H1 (cell line): Measurements from ENCODE around the gene OMA1. TPM values are rescaled to one million over a fixed set of nuclear protein-coding genes. Genes with fewer than 3 reads are reported as not detected.

Experiments
- CTBP2 ChIP-seq: IDR thresholded peaks from 2 replicates; pipeline ENCODE4 v1.7.0; 2011; ENCODE audit warnings: borderline replicate concordance, mild to moderate bottlenecking, moderate library complexity, mixed read lengths, low read length; ENCODE audit not compliant: insufficient read depth, insufficient read length
- EGR1 ChIP-seq: IDR thresholded peaks from 2 replicates; pipeline ENCODE4 v1.6.1; 2011; ENCODE audit warnings: low read depth, low read length, borderline replicate concordance
- KDM5A ChIP-seq: fragments of 200-600 bp; IDR thresholded peaks from 2 replicates; pipeline ENCODE4 v1.7.1; 2012; ENCODE audit warnings: mild to moderate bottlenecking, low read length, inconsistent platforms, mixed read lengths
- SIN3A ChIP-seq, 2 experiments: IDR thresholded peaks in 1 of 2; conservative IDR thresholded peaks in 1 of 2; 2 replicates each; pipeline ENCODE4 v1.6.1; 2011 to 2012; ENCODE audit warnings: low read length in 2 of 2, improper control_type of control experiment in 1 of 2, low read depth in 1 of 2, mild to moderate bottlenecking in 1 of 2
- polyA plus RNA-seq, 7 experiments: library from polyadenylated mRNA; depleted of rRNA in 3 of 7; stranded (reverse) in 5 of 7; unstranded in 2 of 7; fragments of >200 nt in 5 of 7; fragments of 200-250 nt in 2 of 7; gene quantifications; 1 replicate in 5 of 7; 2 replicates in 1 of 7; 4 replicates in 1 of 7; pipeline versions ENCODE4 v1.2.1 to v1.2.3, GENCODE V29; 2011 to 2013; ENCODE audit warnings: missing spikeins in 2 of 7, mixed read lengths in 2 of 7
- total RNA-seq: library from RNA; stranded (reverse); fragmentation: NEBNext Ultra II Directional; extraction: Animal tissue kit (Norgen Biotek cat#: 25700); gene quantifications from 2 replicates; pipeline ENCODE4 v1.2.1, GENCODE V29; 2021
- TF ChIP-seq, protein P1 (sequence below): fragments of 300-600 bp; sonication (generic); IDR thresholded peaks from 2 replicates; pipeline ENCODE4 v1.7.1; 2012; ENCODE audit warnings: low read length, moderate library complexity, mild to moderate bottlenecking, inconsistent platforms; ENCODE audit not compliant: insufficient replicate concordance

Gene OMA1
- total and polyA plus RNA-seq, 2 of the 8 experiments (the other 6 are each of a cell fraction or from before 2014, with no cell fraction given) = 7.7 to 11.7 TPM

DNA sequence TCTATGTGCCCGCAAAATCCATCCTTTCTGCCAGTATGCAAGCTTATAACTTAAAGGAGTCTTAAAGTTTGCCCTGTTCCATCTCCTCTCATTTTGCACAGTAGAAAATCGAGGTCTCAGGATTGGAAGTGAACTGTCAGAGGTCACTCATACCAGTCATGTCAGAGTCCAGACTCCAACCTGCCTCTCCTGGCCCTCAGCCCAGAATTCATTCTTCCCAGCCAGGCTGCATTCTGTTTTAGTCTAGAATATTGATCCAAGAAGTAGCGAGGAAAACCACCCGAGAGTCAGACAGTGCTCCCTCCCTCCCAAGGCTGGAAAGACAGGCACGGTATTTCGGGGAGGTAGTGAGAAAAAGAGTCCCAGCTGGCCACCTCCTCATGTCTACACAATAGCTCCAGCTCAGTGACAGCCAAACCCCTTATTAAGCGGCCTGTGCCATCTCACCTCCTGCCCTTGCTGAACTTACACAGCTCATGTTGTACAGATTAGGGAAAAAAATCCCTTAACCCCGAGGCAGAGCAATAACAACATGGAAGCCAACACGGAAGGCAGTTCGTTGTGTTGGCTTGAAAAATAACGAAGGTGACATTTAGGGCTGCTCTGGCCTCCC is 89.4 kb downstream of the OMA1 start (continued):
- no peak for TF ChIP-seq CTBP2
- no peak for TF ChIP-seq SIN3A (conservative IDR thresholded peaks at IDR 0.05 in 1 of 2, IDR thresholded peaks at IDR 0.05 in 1 of 2; ENCODE audit: low read depth in 1 of 2, low read length in 2 of 2)
- TF ChIP-seq KDM5A = no peak
- TF ChIP-seq EGR1 = no peak
- TF ChIP-seq, protein P1, sequence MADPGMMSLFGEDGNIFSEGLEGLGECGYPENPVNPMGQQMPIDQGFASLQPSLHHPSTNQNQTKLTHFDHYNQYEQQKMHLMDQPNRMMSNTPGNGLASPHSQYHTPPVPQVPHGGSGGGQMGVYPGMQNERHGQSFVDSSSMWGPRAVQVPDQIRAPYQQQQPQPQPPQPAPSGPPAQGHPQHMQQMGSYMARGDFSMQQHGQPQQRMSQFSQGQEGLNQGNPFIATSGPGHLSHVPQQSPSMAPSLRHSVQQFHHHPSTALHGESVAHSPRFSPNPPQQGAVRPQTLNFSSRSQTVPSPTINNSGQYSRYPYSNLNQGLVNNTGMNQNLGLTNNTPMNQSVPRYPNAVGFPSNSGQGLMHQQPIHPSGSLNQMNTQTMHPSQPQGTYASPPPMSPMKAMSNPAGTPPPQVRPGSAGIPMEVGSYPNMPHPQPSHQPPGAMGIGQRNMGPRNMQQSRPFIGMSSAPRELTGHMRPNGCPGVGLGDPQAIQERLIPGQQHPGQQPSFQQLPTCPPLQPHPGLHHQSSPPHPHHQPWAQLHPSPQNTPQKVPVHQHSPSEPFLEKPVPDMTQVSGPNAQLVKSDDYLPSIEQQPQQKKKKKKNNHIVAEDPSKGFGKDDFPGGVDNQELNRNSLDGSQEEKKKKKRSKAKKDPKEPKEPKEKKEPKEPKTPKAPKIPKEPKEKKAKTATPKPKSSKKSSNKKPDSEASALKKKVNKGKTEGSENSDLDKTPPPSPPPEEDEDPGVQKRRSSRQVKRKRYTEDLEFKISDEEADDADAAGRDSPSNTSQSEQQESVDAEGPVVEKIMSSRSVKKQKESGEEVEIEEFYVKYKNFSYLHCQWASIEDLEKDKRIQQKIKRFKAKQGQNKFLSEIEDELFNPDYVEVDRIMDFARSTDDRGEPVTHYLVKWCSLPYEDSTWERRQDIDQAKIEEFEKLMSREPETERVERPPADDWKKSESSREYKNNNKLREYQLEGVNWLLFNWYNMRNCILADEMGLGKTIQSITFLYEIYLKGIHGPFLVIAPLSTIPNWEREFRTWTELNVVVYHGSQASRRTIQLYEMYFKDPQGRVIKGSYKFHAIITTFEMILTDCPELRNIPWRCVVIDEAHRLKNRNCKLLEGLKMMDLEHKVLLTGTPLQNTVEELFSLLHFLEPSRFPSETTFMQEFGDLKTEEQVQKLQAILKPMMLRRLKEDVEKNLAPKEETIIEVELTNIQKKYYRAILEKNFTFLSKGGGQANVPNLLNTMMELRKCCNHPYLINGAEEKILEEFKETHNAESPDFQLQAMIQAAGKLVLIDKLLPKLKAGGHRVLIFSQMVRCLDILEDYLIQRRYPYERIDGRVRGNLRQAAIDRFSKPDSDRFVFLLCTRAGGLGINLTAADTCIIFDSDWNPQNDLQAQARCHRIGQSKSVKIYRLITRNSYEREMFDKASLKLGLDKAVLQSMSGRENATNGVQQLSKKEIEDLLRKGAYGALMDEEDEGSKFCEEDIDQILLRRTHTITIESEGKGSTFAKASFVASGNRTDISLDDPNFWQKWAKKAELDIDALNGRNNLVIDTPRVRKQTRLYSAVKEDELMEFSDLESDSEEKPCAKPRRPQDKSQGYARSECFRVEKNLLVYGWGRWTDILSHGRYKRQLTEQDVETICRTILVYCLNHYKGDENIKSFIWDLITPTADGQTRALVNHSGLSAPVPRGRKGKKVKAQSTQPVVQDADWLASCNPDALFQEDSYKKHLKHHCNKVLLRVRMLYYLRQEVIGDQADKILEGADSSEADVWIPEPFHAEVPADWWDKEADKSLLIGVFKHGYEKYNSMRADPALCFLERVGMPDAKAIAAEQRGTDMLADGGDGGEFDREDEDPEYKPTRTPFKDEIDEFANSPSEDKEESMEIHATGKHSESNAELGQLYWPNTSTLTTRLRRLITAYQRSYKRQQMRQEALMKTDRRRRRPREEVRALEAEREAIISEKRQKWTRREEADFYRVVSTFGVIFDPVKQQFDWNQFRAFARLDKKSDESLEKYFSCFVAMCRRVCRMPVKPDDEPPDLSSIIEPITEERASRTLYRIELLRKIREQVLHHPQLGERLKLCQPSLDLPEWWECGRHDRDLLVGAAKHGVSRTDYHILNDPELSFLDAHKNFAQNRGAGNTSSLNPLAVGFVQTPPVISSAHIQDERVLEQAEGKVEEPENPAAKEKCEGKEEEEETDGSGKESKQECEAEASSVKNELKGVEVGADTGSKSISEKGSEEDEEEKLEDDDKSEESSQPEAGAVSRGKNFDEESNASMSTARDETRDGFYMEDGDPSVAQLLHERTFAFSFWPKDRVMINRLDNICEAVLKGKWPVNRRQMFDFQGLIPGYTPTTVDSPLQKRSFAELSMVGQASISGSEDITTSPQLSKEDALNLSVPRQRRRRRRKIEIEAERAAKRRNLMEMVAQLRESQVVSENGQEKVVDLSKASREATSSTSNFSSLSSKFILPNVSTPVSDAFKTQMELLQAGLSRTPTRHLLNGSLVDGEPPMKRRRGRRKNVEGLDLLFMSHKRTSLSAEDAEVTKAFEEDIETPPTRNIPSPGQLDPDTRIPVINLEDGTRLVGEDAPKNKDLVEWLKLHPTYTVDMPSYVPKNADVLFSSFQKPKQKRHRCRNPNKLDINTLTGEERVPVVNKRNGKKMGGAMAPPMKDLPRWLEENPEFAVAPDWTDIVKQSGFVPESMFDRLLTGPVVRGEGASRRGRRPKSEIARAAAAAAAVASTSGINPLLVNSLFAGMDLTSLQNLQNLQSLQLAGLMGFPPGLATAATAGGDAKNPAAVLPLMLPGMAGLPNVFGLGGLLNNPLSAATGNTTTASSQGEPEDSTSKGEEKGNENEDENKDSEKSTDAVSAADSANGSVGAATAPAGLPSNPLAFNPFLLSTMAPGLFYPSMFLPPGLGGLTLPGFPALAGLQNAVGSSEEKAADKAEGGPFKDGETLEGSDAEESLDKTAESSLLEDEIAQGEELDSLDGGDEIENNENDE = no peak
